HepG2 (cell line): ENCODE measurements around the gene CELF5. TPM values are rescaled to one million over a fixed set of nuclear protein-coding genes. Genes with fewer than 3 reads are reported as not detected.

Source experiments
- ATAC-seq: fragments of 200-7000 bp; cut with Tn5 transposase; 3 replicates; pipeline ENCODE4 v1.9.1; 2020; ENCODE audit warnings: mild to moderate bottlenecking, moderate library complexity
- BruUV-seq: library from RNA; stranded (reverse); fragments of 400-500 nt; replicated peaks from 2 replicates; lab custom pipeline; 2021; lab: Mats Ljungman, UMichigan
- CTCF ChIA-PET: fragments of 300-600 bp; formaldehyde crosslinking; extraction: SDS; loops from one replicate; lab custom pipeline; 2021; ENCODE audit warnings: low total read pairs, inconsistent platforms, low intra/inter-chr PET ratio; lab: Yijun Ruan, JAX
- POLR2A ChIA-PET: fragments of 350-600 bp; sonication (Branson Sonifier 250); formaldehyde crosslinking; loops from one replicate; lab custom pipeline; 2020; ENCODE audit warnings: antibody characterized with exemption, inconsistent platforms; lab: Yijun Ruan, JAX
- DNase-seq: peaks from one replicate; pipeline ENCODE4 v3.0.0-alpha.2; 2015; ENCODE audit warnings: low spot score
- FAIRE-seq: peaks from 3 replicates; lab custom pipeline; 2011; peaks lifted over from hg19 to GRCh38; lab: Jason Lieb, UNC
- H2AFZ ChIP-seq: one replicate; pipeline ENCODE4 v1.6.1; 2011; ENCODE audit warnings: low read length, inconsistent platforms
- H3K27ac ChIP-seq: fragments of 300-600 bp; 3 replicates; pipeline ENCODE4 v1.8.0; 2011; ENCODE audit warnings: mixed run types, mild to moderate bottlenecking, mixed read lengths, low read length, inconsistent platforms; ENCODE audit not compliant: insufficient read depth; ENCODE audit errors: extremely low read length
- H3K27me3 ChIP-seq, 2 experiments: fragments of 200-600 bp in 1 of 2; 2 replicates in 1 of 2; 3 replicates in 1 of 2; pipeline versions ENCODE4 v1.6.0 to v1.8.0; 2011; ENCODE audit warnings: low read length in 2 of 2, mild to moderate bottlenecking in 2 of 2, moderate library complexity in 2 of 2, inconsistent platforms in 1 of 2; ENCODE audit not compliant: insufficient read depth in 2 of 2, control insufficient read depth in 1 of 2
- H3K36me3 ChIP-seq, 2 experiments: fragments of 200-600 bp in 1 of 2; replicated peaks in 1 of 2; 2 replicates in 1 of 2; 3 replicates in 1 of 2; pipeline versions ENCODE4 v1.5.1 to v1.8.0; 2011; ENCODE audit warnings: low read length in 2 of 2, inconsistent platforms in 1 of 2; ENCODE audit not compliant: insufficient read depth in 2 of 2, control insufficient read depth in 1 of 2
- H3K4me1 ChIP-seq: 2 replicates; pipeline ENCODE4 v1.5.1; 2012; ENCODE audit warnings: low read length, inconsistent platforms; ENCODE audit not compliant: insufficient read depth
- H3K4me2 ChIP-seq: 2 replicates; pipeline ENCODE4 v1.6.0; 2011; ENCODE audit warnings: low read depth, low read length, inconsistent platforms
- H3K4me3 ChIP-seq, 3 experiments: fragments of 200-600 bp in 1 of 3; sonication (generic), shearing (Covaris generic) in 1 of 3; replicated peaks in 1 of 3; 2 replicates each; pipeline ENCODE4 v1.5.1; 2011 to 2016; ENCODE audit warnings: low read length in 3 of 3, inconsistent platforms in 2 of 3, low read depth in 2 of 3, mild to moderate bottlenecking in 2 of 3, control low read depth in 1 of 3, mixed read lengths in 1 of 3; ENCODE audit not compliant: insufficient read depth in 1 of 3
- H3K79me2 ChIP-seq: one replicate; pipeline ENCODE4 v1.6.1; 2011; ENCODE audit warnings: low read length, inconsistent platforms; ENCODE audit not compliant: insufficient read depth
- H3K9ac ChIP-seq: 2 replicates; pipeline ENCODE4 v1.6.0; 2011; ENCODE audit warnings: mild to moderate bottlenecking, low read depth, low read length, inconsistent platforms; ENCODE audit not compliant: insufficient read depth
- H3K9me3 ChIP-seq: 2 replicates; pipeline ENCODE4 v1.5.1; 2012; ENCODE audit warnings: mild to moderate bottlenecking, low read length
- H4K20me1 ChIP-seq: 2 replicates; pipeline ENCODE4 v1.6.0; 2011; ENCODE audit warnings: inconsistent platforms, mild to moderate bottlenecking, low read length, moderate library complexity; ENCODE audit not compliant: insufficient read depth
- FOXA1 ChIP-seq, 2 experiments: fragments of 450-650 bp in 1 of 2; sonication (generic) in 1 of 2; formaldehyde crosslinking in 1 of 2; IDR thresholded peaks; 2 replicates each; pipeline versions ENCODE4 v1.4.0 to v1.6.1; 2016 to 2020; ENCODE audit warnings: missing genetic modification reagents in 1 of 2
- FOXA3 ChIP-seq: IDR thresholded peaks from 2 replicates; pipeline ENCODE4 v1.6.1; 2016; ENCODE audit warnings: missing genetic modification reagents, missing compliant biosample characterization
- FOXJ3 ChIP-seq: sonication (generic); formaldehyde crosslinking; IDR thresholded peaks from 2 replicates; pipeline ENCODE4 v1.4.0; 2020; ENCODE audit warnings: missing genetic modification reagents, mild to moderate bottlenecking, borderline replicate concordance
- SRSF4 ChIP-seq: fragments of 200-400 bp; formaldehyde crosslinking; IDR thresholded peaks from one replicate; pipeline ENCODE4 v1.6.1; 2018; ENCODE audit warnings: mild to moderate bottlenecking, low read depth, low read length, moderate library complexity; ENCODE audit not compliant: poor library complexity, severe bottlenecking
- ZKSCAN1 ChIP-seq: fragments of 150-350 bp; IDR thresholded peaks from 2 replicates; pipeline ENCODE4 v1.6.1; 2014; ENCODE audit warnings: low read length
- ZSCAN22 ChIP-seq: sonication (generic); formaldehyde crosslinking; IDR thresholded peaks from 2 replicates; pipeline ENCODE4 v1.4.0; 2020; ENCODE audit warnings: mild to moderate bottlenecking, missing genetic modification reagents
- WGBS: methylation state at CpG from one replicate; pipeline ENCODE4 v1.1.6; 2017; ENCODE audit warnings: low lambda C conversion rate; 5-methylcytosine and 5-hydroxymethylcytosine counted together
- in situ Hi-C: cut with HindIII; loops from 2 replicates; pipeline ENCODE4 v1.10.0; 2017; ENCODE audit warnings: low pct_unique_long_range_greater_than_20kb; ENCODE audit not compliant: extremely low pct_ligation_motif_present
- intact Hi-C: fragments of 100-400 bp; cut with micrococcal nuclease; formaldehyde crosslinking; loops from one replicate; pipeline ENCODE4 v1.10.0; 2022; ENCODE audit not compliant: unreplicated experiment
- polyA plus RNA-seq, 8 experiments: library from polyadenylated mRNA; depleted of rRNA in 3 of 8; stranded (reverse) in 7 of 8; unstranded in 1 of 8; fragments of >200 nt; fragmentation: Illumina TruSeq in 4 of 8; extraction: Trizol in 4 of 8; gene quantifications; 2 replicates each; pipeline versions ENCODE4 v1.2.1 to v1.2.3, GENCODE V29; 2011 to 2016; ENCODE audit warnings: low read depth in 4 of 8, missing spikeins in 1 of 8, mixed read lengths in 1 of 8; ENCODE audit not compliant: insufficient read depth in 1 of 8
- total RNA-seq, 5 experiments: library from RNA; depleted of rRNA; stranded (reverse); fragments of >200 nt; fragmentation: Illumina TruSeq; extraction: Trizol; gene quantifications; 2 replicates each; pipeline ENCODE4 v1.2.3, GENCODE V29; 2016; ENCODE audit warnings: low read depth in 1 of 5
- TF ChIP-seq, protein P1 (sequence below): sonication (generic); formaldehyde crosslinking; IDR thresholded peaks from 2 replicates; pipeline ENCODE4 v1.9.0; 2021; ENCODE audit warnings: mild to moderate bottlenecking, missing genetic modification reagents

The CELF5 gene
- total and polyA plus RNA-seq, 2 of the 13 experiments (the other 11 are each of a cell fraction or from before 2014, with no cell fraction given): 0.31 to 0.84 TPM

DNA sequence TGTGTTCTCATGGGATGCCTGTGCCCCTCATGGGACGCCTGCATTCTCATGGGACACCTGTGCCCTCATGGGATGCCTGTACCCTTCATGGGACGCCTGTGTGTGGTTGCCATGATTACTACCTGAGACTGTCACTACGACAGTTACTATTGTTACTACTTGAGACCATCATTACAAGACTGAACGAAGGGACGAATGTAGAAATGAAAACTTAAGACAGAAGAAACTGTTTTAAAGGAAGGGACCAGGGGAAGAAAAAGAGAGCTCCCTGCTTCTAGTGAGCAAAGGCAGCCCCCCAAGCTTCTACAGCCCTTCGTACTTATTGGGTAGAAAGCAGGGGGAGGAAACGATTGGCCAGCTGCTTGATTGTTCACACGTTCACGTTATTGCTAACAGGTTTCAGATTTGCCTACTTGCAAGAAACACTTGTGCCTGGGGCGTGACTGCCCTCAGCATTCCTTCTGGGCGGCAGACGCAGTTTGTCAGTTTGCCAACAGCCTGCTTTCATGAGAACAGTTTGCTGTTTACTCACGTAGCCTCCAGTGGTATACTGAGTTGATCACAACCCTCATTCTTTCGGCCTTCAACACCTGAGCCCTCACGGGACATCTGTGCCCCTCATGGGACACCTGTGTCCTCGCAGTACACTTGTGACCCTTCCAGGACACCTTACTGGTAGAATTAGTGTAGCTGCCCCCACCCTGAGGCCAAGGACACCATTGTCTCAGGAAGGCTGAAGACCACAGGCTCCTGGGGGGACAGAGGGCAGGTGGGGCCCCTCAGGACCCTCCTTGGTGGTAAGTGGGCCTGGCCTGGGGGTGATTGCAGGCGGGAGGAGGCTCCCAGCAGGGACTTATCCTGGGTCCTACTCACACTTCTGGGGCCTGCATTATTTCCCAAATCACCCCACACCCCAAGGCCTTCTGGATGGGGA is 48.4 kb upstream of the CELF5 start:
- Histone ChIP-seq H3K9me3 (no peaks in the 10 kb centered on the region), H3K79me2 (no peaks in the 10 kb centered on the region), H3K4me1 (peaks cover 30% of the 10 kb centered on the region), H3K27me3 (no peaks in the 10 kb centered on the region; a peak in 1 of 5 replicates), H3K36me3 (no peaks in the 10 kb centered on the region), H2AFZ (no peak overlapping the region), H4K20me1 (no peaks in the 10 kb centered on the region), H3K4me2 (peak overlapping the region; percentile 25; the same call in 1 of the 2 replicates), H3K27ac (no peak overlapping the region), H3K9ac (no peak overlapping the region), H3K4me3 (no peak overlapping the region)
- intact Hi-C loops (no loop called here), in situ Hi-C loops (no loop called here)
- TF ChIP-seq FOXA3 (CRISPR knock-in tag) (no peak), SRSF4 (no peak), FOXJ3 (CRISPR knock-in tag) (no peak), FOXA1 (IDR thresholded peaks at IDR 0.05) (no peak), FOXA1 (CRISPR knock-in tag; IDR thresholded peaks at IDR 0.05) (peak; percentile 48; the same call in 1 of the 2 replicates)
- no peak for ATAC-seq
- 7% methylated on average over 13 of the region's 17 CpGs for WGBS
- ChIA-PET CTCF (no interaction called here), POLR2A (no interaction called here)
- no peak for FAIRE-seq
- TSS peak; percentile 72 for BruUV-seq
- DNase-seq: no peak

DNA sequence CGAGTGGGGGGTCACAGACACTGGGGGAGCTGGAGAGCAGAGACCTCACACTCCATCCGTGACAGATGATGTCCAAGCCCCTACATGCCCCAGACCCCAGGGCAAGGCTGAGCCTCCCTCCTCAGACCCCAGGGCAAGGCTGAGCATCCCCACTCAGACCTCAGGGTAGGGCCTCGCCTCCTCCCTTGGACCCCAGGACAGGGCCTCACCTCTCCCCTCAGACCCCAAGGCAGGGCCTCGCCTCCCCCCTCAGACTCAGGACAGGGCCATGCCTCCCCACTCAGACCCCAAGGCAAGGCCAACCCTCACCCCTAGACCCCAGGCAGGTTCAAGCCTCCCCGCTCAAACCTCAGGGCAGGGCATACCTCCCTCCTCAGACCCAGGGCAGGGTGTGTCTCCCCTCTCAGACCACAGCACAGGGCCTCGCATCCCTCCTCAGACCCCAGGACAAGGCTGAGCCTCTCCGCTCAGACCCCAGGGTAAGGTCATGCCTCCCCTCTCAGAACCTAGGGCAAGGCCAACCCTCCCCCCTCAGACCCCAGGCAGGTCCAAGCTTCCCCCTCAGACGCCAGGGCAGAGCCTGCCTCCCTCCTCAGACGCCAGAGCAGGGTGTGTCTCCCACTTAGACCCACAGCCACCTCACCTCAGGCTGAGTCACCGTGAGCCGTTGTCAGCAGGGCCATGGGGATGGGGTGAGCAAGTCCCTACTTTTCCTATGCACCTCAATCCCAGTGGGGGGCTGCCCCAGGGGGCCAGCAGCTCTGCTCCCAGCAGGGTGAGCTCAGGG is 47.6 kb upstream of the CELF5 start:
- TF ChIP-seq ZKSCAN1 (no peak), ZSCAN22 (peak; percentile 92)
- TF ChIP-seq, protein P1, sequence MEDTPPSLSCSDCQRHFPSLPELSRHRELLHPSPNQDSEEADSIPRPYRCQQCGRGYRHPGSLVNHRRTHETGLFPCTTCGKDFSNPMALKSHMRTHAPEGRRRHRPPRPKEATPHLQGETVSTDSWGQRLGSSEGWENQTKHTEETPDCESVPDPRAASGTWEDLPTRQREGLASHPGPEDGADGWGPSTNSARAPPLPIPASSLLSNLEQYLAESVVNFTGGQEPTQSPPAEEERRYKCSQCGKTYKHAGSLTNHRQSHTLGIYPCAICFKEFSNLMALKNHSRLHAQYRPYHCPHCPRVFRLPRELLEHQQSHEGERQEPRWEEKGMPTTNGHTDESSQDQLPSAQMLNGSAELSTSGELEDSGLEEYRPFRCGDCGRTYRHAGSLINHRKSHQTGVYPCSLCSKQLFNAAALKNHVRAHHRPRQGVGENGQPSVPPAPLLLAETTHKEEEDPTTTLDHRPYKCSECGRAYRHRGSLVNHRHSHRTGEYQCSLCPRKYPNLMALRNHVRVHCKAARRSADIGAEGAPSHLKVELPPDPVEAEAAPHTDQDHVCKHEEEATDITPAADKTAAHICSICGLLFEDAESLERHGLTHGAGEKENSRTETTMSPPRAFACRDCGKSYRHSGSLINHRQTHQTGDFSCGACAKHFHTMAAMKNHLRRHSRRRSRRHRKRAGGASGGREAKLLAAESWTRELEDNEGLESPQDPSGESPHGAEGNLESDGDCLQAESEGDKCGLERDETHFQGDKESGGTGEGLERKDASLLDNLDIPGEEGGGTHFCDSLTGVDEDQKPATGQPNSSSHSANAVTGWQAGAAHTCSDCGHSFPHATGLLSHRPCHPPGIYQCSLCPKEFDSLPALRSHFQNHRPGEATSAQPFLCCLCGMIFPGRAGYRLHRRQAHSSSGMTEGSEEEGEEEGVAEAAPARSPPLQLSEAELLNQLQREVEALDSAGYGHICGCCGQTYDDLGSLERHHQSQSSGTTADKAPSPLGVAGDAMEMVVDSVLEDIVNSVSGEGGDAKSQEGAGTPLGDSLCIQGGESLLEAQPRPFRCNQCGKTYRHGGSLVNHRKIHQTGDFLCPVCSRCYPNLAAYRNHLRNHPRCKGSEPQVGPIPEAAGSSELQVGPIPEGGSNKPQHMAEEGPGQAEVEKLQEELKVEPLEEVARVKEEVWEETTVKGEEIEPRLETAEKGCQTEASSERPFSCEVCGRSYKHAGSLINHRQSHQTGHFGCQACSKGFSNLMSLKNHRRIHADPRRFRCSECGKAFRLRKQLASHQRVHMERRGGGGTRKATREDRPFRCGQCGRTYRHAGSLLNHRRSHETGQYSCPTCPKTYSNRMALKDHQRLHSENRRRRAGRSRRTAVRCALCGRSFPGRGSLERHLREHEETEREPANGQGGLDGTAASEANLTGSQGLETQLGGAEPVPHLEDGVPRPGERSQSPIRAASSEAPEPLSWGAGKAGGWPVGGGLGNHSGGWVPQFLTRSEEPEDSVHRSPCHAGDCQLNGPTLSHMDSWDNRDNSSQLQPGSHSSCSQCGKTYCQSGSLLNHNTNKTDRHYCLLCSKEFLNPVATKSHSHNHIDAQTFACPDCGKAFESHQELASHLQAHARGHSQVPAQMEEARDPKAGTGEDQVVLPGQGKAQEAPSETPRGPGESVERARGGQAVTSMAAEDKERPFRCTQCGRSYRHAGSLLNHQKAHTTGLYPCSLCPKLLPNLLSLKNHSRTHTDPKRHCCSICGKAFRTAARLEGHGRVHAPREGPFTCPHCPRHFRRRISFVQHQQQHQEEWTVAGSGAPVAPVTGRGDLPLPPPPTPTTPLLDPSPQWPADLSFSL (CRISPR knock-in tag): no peak
- ChIA-PET CTCF (no interaction called here), POLR2A (no interaction called here)
- Histone ChIP-seq H3K36me3 (no peaks in the 10 kb centered on the region), H3K4me3 (no peak overlapping the region), H3K27me3 (no peaks in the 10 kb centered on the region), H3K4me1 (peaks cover 21% of the 10 kb centered on the region), H2AFZ (no peak overlapping the region), H4K20me1 (no peaks in the 10 kb centered on the region), H3K9ac (no peak overlapping the region), H3K9me3 (no peaks in the 10 kb centered on the region), H3K4me2 (no peak overlapping the region), H3K27ac (no peak overlapping the region), H3K79me2 (no peaks in the 10 kb centered on the region)
- FAIRE-seq (no peak), ATAC-seq (peak; percentile 47), DNase-seq (no peak)
- WGBS: 67% methylated on average over 1 of the region's 11 CpGs
- BruUV-seq: no TSS peak
- intact Hi-C loops: no loop called here
- in situ Hi-C loops: no loop called here
